ENCODE measurements around the gene EPB41L2.

EPB41L2 gene

DNA sequence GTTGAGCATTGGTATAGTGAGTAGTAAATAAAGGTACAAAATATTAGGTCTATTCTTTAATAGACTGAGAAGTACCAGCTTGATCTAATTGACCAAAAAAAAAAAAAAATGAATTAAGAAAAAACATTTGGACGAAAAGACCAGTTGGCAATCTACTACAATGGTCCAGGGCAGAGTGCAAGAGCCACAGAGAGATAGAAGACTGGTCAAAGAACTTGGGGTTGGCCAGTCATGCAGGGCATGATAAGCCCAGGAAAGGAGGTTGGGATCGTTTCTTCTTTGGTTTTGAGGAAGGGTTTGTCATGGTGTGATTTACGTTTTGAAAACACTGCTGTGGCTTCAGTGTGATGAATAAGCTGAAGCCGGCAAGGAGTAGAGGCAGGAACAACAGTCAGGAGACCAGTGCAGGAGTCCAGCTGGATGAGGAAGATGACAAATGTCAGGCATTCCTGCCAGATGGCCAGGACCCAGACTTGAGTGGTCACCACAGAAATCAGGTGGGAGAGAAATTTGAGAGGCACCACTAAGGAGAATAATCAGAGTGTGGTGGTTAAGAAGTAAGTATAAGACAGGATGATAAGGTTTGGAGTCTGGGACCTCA, 221.8 kb downstream of the EPB41L2 start:
- DNase-seq (ENCODE audit: low read depth in 4 of 4, low spot score in 1 of 4) = no peak

- DNase-seq (ENCODE audit: low read depth in 4 of 4, low spot score in 1 of 4) = no peak
Observed at GRCh38 chr6:130840050-130840449, 223.0 kb downstream of the EPB41L2 start.

GRCh38 chr6:130839379-130839778, 223.7 kb downstream of the EPB41L2 start:
- no peak for DNase-seq (ENCODE audit: low read depth in 4 of 4, low spot score in 1 of 4)

- DNase-seq (ENCODE audit: low read depth in 4 of 4, low spot score in 1 of 4) = no peak
Observed at GRCh38 chr6:130838951-130839350, 224.1 kb downstream of the EPB41L2 start.

DNA sequence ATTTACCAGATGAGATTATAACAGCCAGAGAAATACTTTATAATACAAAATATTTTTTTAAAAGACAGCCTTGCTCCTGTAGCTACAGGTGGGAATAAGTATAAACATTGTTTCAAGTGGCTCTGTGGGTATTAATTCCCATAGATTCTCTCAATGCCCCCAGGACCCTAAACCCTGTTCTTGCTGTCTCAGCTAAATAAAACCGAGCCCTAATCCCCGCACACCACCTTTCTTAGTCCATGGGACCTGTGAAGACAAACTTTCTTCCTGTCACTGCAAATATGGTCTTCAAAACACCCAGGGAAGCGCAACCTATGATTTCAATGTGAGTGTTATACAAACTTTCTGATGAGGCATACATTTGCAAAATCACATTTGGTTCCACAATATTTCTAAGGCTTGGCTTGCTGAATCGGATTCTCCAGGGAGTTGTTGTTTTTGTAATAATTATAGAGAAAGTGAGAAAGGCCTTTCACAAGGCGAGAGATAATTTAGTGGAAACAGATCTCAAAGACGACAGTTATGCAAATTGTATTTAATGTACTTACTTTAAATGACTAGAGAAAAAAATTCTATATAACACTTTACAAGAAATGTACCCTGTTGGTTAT, 224.7 kb downstream of the EPB41L2 start:
- DNase-seq (ENCODE audit: low read depth in 4 of 4, low spot score in 1 of 4) = no peak

DNA sequence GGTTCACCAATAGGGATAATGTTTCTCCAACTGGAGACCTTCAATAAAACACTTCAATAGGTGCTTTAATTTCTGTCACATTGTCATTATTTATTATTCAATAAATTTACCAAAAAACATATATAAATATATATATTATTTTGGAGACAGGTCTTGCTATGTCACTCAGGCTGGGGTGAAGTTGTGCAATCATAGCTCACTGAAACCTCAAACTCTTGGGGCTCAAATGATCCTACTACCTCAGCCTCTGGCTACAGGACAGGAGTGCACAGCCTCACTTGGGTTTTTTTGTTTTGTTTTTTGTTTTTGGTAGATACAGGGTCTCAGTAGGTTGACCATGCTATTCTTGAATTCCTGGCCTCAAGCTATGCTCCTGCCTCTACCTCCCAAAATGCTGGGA, 226.0 kb downstream of the EPB41L2 start:
- no peak for DNase-seq (ENCODE audit: low read depth in 4 of 4, low spot score in 1 of 4)

DNA sequence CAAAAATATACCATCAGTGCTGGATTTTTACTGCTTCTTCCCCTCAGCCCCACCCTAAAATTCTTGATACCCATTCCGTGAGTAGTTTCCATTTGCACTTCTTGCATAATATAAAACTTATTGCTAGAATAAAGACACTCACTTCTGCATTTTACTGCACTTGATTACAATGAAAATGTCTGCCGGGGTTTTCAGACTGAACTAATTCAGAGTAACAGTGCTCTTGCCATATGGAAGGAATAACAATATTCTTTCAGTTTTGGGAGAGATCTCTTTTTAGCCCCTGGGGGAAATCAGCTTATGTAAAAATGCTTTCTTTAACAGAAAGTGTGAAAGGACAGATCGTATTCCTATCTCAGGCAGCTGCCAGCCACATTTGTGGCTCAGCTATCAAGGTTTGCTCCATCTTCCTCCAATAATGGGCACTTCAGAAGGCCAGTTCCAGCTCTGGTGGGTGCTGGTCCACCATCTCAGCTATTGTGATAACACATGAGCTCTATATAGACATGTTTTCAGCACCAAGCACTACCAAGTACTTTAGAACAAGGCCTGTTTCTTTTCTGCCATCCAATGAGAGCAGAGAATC, 226.9 kb downstream of the EPB41L2 start:
- DNase-seq (ENCODE audit: low read depth in 4 of 4, low spot score in 1 of 4) = no peak

DNA sequence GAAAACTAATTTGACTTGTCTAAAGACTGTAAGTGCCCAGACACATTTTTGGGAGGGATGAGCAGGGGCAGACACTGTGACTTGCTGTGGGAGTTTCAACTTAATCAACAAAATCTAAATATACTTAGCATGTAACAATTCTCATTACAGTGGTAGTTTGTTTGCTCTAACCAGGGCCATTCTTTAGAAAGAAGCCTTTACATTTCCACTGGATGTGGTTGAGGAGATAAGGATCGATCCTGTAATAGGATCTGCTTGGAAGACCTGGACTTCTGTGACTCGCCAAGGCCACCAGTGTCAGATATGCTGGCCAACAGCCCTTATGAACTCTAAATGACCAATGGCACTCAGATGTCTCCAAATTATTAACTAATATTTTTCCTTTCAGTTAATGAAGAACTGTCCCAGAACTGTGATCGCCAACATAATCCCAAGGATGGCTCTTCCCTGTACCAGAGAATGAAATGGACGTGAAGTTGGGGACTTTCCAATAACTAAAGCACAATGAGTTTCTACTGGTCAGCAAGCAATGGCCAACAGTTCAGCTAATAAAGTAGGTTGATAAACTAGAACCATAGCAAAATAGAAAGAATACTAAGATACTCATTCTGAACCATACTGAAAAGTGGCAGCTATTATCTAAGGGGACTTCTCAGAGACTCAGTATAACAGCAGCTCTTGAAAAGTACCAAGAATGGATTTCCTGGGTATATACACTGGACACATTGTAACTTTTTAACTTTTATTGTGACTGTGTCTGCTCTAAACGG, 228.4 kb downstream of the EPB41L2 start:
- DNase-seq (ENCODE audit: low read depth in 4 of 4, low spot score in 1 of 4) = no peak

DNA sequence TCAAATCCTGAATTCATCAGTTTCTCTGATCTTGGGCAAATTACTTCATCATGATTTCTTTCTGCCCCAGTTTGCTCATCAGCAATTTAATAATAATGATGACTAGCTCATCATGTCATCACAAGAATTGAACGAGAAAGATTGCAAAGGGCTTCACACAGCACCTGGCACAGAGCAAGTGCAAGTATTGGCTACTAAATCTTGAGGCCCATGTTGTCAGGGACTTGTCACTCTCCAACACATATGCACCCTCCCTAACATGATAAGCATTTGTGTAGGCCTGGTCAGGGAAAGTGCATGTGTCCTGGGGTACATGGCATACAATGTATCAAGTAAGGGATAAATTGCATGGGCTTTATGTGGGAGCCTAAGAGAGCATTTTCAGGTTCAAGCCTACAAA, 229.5 kb downstream of the EPB41L2 start:
- no peak for DNase-seq (ENCODE audit: low read depth in 4 of 4, low spot score in 1 of 4)

GRCh38 chr6:130831607-130832006, 231.4 kb downstream of the EPB41L2 start:
- no peak for DNase-seq (ENCODE audit: low read depth in 4 of 4, low spot score in 1 of 4)

GRCh38 chr6:130829333-130829910, 233.6 kb downstream of the EPB41L2 start:
- DNase-seq (ENCODE audit: low read depth in 4 of 4, low spot score in 1 of 4) = no peak

DNA sequence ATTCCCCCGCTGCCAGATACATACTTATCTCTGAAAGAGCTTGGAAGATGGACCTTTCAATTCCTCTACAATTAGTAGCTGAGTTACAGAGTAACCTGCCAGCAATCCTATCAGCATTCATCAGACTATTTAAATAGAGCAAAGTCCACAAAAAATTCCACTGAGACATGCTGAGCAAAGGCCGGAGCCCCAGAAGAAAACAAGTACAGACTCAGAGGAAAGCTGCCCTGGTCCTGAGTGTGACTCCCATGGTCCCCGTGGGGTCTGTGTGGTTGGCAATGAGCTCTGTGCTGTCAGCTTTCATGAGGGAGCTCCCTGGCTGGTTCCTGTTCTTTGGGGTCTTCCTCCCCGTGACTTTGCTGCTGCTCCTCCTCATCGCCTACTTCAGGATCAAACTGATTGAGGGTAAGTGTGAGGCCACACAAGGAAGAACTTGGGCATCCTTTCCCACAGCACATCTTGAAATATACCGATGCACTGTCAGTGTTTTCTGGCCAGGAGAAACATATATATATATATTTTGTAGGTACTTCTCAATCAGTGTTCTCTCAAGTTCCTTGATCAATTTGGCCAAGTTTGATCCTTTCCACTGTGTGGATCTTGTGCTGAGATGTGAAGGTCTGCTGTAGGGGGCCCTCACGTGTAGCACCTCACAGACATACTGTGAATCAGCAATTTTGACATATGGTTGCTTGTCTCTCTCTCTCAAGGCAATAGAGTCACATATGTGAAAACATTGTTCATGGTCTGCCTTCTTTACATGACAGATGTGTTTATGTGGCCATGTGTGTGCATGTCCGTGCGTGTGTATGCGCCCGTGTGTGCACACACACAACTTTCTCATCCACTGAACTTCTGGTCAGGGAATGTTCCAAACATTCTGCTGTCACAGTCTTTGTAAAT, 235.5 kb downstream of the EPB41L2 start, which contains the start of gene SMLR1:
Gene SMLR1, plus strand, starts transcription at position 160 of the 903 bp plus-strand sequence. Its CDS starts 8 bp downstream, at position 168.
- DNase-seq (ENCODE audit: low read depth in 4 of 4, low spot score in 1 of 4) = no peak

DNA sequence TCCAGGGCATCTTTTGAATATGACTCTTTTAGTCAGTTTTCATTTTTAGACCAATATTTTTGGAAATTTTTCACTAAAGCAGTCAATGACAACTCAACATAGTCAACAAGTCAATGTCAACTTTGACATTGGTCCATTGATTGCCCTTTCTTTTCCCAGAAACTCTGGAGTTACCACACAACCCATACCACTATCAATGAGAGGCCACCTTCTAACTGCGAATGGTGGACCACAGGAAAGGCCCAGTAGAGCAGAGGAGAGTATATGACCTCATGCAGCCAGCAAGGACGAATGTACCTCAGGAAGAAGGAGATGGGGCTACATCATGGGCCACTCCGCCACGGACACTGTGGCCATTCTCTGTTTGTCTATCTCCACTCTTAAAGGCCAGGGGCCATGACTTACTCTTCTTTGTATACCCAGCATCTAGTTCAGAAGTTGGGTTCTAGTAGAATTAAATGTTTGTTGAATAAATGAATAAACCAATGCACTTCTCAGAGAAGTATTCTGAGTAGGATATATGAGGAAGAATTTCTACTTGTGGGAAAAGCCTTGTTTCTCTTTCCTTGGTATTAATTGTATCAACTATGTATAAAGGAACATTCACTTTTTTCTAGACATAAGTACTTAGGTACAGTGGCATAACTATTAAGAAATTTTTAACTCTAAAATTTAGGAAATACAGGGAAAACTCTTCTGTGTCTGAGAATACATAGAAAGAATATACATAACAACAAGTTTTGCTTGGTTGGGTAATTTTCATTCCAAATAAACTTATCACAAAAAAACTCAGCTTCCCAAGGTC, 236.4 kb downstream of the EPB41L2 start:
- no peak for DNase-seq (ENCODE audit: low read depth in 4 of 4, low spot score in 1 of 4)

DNA sequence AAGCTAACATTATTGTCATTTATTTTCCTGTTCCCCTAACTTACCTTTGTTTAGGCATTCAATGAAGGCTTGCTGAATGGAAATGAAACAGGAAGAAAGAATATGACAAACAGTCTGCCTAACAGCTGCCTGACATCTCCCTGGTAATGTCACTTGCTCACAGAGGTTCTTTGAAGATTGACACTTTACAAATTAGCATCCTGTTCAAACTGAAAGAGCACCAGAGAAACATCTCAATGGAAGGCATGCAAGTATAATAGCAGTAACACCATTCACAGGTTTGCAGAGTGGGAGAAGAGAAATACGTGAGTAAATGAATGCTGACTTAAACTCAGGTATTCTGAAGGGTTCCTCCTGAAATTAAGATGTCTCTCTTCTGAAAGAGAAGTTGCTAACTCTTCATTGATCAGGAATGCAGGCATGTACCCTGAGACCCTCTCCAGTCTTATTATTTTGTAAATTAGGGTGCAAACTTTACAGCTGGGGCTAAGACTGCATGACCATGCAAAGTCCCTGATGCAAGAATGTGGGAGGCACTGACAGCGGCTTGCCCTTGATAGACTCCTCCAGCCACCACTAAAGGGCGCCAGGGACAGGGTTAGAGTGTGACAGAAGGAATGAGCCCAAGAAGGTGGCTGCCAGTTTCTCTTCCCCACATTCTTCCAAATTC, 237.1 kb downstream of the EPB41L2 start:
- DNase-seq (ENCODE audit: low read depth in 4 of 4, low spot score in 1 of 4) = no peak

GRCh38 chr6:130824978-130825694, 237.9 kb downstream of the EPB41L2 start:
- DNase-seq (ENCODE audit: low read depth in 4 of 4, low spot score in 1 of 4) = no peak

GRCh38 chr6:130822736-130823135, 240.3 kb downstream of the EPB41L2 start:
- no peak for DNase-seq (ENCODE audit: low read depth in 4 of 4, low spot score in 1 of 4)

GRCh38 chr6:130815200-130816071, 247.6 kb downstream of the EPB41L2 start:
- DNase-seq (ENCODE audit: low read depth in 4 of 4, low spot score in 1 of 4) = no peak

GRCh38 chr6:130814506-130814905, 248.5 kb downstream of the EPB41L2 start:
- DNase-seq (ENCODE audit: low read depth in 4 of 4, low spot score in 1 of 4) = no peak
